Measurements from ENCODE around the gene TEX19. TPM values are rescaled to one million over a fixed set of nuclear protein-coding genes. Genes with fewer than 3 reads are reported as not detected.

The TEX19 gene
- total and polyA plus RNA-seq, 2 experiments from 2014 or later: 0.10 to 0.66 TPM

DNA sequence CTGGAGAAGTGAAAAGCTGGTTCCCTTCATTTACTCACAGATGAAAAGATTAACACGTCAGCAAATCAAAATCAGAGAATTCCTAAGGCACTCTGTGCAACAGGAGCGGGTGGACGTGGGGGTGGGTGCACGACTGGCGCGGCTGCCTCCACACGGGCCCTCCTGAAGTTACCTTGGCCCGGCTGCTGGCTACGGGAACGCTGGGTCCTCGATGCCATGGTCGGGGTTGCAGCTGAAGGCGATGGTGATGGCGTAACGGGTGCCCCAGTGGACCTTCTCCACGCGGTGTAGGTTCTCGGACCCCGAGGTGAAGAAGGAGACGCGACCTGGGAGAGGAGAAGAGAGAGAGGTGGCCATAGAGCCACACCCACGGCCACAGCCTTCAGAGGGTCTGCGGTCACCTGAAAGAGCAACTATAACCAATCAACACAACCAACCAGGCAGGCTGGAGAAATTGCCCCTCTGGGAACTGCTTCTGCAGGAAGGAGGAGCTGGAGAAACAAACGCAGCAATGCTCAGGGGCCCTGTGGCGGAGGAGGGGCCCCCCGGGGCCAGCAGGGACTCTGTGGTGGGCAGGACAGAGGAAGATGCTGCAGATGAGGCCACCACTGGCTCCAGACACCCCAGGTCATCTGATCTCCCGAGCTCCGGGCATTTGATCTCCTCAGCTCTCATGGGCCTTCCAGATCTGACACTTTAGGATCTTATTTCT lies 33.3 kb downstream of the TEX19 start:
- no peaks in the 10 kb centered on the region for H3K36me3 ChIP-seq (ENCODE audit: insufficient read depth)
- Mint-ChIP-seq H3K36me3 (ENCODE audit: low read depth) (no peaks in the 10 kb centered on the region; the same call in 2 of the 3 replicates), H3K27ac (no peak overlapping the region)

More for the DNA sequence above, 33.3 kb downstream of the TEX19 start:
- no peak for TF ChIP-seq NANOG (IDR thresholded peaks at IDR 0.05; ENCODE audit: borderline replicate concordance)
- no peak for TF ChIP-seq EZH2 (IDR thresholded peaks at IDR 0.05; ENCODE audit: low read depth, unreplicated experiment)
- TF ChIP-seq CREB1 (CRISPR knock-in tag; IDR thresholded peaks at IDR 0.05; ENCODE audit: low read depth): no peak
- TF ChIP-seq, protein P1, sequence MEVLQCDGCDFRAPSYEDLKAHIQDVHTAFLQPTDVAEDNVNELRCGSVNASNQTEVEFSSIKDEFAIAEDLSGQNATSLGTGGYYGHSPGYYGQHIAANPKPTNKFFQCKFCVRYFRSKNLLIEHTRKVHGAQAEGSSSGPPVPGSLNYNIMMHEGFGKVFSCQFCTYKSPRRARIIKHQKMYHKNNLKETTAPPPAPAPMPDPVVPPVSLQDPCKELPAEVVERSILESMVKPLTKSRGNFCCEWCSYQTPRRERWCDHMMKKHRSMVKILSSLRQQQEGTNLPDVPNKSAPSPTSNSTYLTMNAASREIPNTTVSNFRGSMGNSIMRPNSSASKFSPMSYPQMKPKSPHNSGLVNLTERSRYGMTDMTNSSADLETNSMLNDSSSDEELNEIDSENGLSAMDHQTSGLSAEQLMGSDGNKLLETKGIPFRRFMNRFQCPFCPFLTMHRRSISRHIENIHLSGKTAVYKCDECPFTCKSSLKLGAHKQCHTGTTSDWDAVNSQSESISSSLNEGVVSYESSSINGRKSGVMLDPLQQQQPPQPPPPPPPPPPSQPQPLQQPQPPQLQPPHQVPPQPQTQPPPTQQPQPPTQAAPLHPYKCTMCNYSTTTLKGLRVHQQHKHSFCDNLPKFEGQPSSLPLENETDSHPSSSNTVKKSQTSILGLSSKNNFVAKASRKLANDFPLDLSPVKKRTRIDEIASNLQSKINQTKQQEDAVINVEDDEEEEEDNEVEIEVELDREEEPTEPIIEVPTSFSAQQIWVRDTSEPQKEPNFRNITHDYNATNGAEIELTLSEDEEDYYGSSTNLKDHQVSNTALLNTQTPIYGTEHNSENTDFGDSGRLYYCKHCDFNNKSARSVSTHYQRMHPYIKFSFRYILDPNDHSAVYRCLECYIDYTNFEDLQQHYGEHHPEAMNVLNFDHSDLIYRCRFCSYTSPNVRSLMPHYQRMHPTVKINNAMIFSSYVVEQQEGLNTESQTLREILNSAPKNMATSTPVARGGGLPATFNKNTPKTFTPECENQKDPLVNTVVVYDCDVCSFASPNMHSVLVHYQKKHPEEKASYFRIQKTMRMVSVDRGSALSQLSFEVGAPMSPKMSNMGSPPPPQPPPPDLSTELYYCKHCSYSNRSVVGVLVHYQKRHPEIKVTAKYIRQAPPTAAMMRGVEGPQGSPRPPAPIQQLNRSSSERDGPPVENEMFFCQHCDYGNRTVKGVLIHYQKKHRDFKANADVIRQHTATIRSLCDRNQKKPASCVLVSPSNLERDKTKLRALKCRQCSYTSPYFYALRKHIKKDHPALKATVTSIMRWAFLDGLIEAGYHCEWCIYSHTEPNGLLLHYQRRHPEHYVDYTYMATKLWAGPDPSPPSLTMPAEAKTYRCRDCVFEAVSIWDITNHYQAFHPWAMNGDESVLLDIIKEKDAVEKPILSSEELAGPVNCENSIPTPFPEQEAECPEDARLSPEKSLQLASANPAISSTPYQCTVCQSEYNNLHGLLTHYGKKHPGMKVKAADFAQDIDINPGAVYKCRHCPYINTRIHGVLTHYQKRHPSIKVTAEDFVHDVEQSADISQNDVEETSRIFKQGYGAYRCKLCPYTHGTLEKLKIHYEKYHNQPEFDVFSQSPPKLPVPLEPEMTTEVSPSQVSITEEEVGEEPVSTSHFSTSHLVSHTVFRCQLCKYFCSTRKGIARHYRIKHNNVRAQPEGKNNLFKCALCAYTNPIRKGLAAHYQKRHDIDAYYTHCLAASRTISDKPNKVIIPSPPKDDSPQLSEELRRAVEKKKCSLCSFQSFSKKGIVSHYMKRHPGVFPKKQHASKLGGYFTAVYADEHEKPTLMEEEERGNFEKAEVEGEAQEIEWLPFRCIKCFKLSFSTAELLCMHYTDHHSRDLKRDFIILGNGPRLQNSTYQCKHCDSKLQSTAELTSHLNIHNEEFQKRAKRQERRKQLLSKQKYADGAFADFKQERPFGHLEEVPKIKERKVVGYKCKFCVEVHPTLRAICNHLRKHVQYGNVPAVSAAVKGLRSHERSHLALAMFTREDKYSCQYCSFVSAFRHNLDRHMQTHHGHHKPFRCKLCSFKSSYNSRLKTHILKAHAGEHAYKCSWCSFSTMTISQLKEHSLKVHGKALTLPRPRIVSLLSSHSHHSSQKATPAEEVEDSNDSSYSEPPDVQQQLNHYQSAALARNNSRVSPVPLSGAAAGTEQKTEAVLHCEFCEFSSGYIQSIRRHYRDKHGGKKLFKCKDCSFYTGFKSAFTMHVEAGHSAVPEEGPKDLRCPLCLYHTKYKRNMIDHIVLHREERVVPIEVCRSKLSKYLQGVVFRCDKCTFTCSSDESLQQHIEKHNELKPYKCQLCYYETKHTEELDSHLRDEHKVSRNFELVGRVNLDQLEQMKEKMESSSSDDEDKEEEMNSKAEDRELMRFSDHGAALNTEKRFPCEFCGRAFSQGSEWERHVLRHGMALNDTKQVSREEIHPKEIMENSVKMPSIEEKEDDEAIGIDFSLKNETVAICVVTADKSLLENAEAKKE (CRISPR knock-in tag; IDR thresholded peaks at IDR 0.05): no peak
- TF ChIP-seq EZH2phosphoT487 (IDR thresholded peaks at IDR 0.05; ENCODE audit: unreplicated experiment): no peak
- no peak for TF ChIP-seq ZNF114 (CRISPR knock-in tag; IDR thresholded peaks at IDR 0.05)
- no peak for TF ChIP-seq JUNB (IDR thresholded peaks at IDR 0.05; ENCODE audit: unreplicated experiment)
- TF ChIP-seq, protein P2, sequence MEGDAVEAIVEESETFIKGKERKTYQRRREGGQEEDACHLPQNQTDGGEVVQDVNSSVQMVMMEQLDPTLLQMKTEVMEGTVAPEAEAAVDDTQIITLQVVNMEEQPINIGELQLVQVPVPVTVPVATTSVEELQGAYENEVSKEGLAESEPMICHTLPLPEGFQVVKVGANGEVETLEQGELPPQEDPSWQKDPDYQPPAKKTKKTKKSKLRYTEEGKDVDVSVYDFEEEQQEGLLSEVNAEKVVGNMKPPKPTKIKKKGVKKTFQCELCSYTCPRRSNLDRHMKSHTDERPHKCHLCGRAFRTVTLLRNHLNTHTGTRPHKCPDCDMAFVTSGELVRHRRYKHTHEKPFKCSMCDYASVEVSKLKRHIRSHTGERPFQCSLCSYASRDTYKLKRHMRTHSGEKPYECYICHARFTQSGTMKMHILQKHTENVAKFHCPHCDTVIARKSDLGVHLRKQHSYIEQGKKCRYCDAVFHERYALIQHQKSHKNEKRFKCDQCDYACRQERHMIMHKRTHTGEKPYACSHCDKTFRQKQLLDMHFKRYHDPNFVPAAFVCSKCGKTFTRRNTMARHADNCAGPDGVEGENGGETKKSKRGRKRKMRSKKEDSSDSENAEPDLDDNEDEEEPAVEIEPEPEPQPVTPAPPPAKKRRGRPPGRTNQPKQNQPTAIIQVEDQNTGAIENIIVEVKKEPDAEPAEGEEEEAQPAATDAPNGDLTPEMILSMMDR (conservative IDR thresholded peaks at IDR 0.05; ENCODE audit: low read depth in 2 of 2): no peak
- TF ChIP-seq, protein P3, sequence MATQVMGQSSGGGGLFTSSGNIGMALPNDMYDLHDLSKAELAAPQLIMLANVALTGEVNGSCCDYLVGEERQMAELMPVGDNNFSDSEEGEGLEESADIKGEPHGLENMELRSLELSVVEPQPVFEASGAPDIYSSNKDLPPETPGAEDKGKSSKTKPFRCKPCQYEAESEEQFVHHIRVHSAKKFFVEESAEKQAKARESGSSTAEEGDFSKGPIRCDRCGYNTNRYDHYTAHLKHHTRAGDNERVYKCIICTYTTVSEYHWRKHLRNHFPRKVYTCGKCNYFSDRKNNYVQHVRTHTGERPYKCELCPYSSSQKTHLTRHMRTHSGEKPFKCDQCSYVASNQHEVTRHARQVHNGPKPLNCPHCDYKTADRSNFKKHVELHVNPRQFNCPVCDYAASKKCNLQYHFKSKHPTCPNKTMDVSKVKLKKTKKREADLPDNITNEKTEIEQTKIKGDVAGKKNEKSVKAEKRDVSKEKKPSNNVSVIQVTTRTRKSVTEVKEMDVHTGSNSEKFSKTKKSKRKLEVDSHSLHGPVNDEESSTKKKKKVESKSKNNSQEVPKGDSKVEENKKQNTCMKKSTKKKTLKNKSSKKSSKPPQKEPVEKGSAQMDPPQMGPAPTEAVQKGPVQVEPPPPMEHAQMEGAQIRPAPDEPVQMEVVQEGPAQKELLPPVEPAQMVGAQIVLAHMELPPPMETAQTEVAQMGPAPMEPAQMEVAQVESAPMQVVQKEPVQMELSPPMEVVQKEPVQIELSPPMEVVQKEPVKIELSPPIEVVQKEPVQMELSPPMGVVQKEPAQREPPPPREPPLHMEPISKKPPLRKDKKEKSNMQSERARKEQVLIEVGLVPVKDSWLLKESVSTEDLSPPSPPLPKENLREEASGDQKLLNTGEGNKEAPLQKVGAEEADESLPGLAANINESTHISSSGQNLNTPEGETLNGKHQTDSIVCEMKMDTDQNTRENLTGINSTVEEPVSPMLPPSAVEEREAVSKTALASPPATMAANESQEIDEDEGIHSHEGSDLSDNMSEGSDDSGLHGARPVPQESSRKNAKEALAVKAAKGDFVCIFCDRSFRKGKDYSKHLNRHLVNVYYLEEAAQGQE (IDR thresholded peaks at IDR 0.05; ENCODE audit: unreplicated experiment): no peak
- Histone ChIP-seq H4K20me1 (replicated peaks; ENCODE audit: insufficient read depth) (no peaks in the 10 kb centered on the region; the same call in 1 of the 2 replicates), H3K27ac (ENCODE audit: low read depth) (no peak overlapping the region), H3F3A (replicated peaks; ENCODE audit: low read depth) (no peaks in the 10 kb centered on the region), H3K4me2 (no peak overlapping the region), H3K27me3 (ENCODE audit: insufficient read depth) (no peaks in the 10 kb centered on the region), H3K4me1 (ENCODE audit: insufficient read depth) (no peaks in the 10 kb centered on the region), H3K4me3 (no peak overlapping the region), H3K9me2 (ENCODE audit: insufficient read depth) (no peaks in the 10 kb centered on the region), H2AFZ (no peak overlapping the region), H3K79me2 (replicated peaks; ENCODE audit: insufficient read depth) (no peaks in the 10 kb centered on the region)
- ATAC-seq (no peak), DNase-seq (ENCODE audit: low spot score) (no peak)
- Mint-ChIP-seq H3K27me3 (ENCODE audit: insufficient read depth, low read depth, poor library complexity) (peaks cover 14% of the 10 kb centered on the region), H3K9me3 (no peaks in the 10 kb centered on the region), H3K4me1 (no peaks in the 10 kb centered on the region; the same call in 2 of the 3 replicates), H3K4me3 (no peak overlapping the region)

Data from GM23338 (cell line).